HCT116 (cell line): ENCODE measurements around the gene OPCML. TPM values are rescaled to one million over a fixed set of nuclear protein-coding genes. Genes with fewer than 3 reads are reported as not detected.

Experiments
- ATAC-seq: fragments of 200-7000 bp; cut with Tn5 transposase; 2 replicates; pipeline ENCODE4 v1.9.1; 2020; ENCODE audit warnings: mild to moderate bottlenecking, moderate library complexity
- BruUV-seq: library from RNA; stranded (reverse); fragments of 400-500 nt; replicated peaks from 2 replicates; lab custom pipeline; 2021; lab: Mats Ljungman, UMichigan
- CTCF ChIA-PET: fragments of 300-600 bp; sonication (Branson Sonifier 250); formaldehyde crosslinking; loops from one replicate; lab custom pipeline; 2021; ENCODE audit warnings: antibody characterized with exemption; lab: Charles Lee
- POLR2A ChIA-PET: fragments of 300-600, 350-600 bp; sonication (Branson Sonifier 250); formaldehyde crosslinking; loops from one replicate; lab custom pipeline; 2021; ENCODE audit warnings: antibody characterized with exemption; lab: Charles Lee
- RAD21 ChIA-PET, 2 experiments: fragments of 300-600 bp; sonication (Branson Sonifier 250); formaldehyde crosslinking; loops; one replicate each; lab custom pipeline; 2023; ENCODE audit warnings: low total read pairs in 2 of 2; ENCODE audit not compliant: uncharacterized antibody in 2 of 2, unreplicated experiment in 2 of 2, low non-redundant PET in 1 of 2; lab: Charles Lee
- DNase-seq: peaks from one replicate; pipeline ENCODE4 v3.0.0-alpha.2; 2010; ENCODE audit warnings: low read depth, low spot score
- H2AFZ ChIP-seq: fragments of 200-600 bp; shearing (Covaris generic), sonication (generic); 2 replicates; pipeline ENCODE4 v1.6.1; 2017; ENCODE audit warnings: low read depth, mixed run types, mixed read lengths, antibody characterized with exemption, low read length; ENCODE audit not compliant: poor library complexity, severe bottlenecking
- H3K27ac ChIP-seq: 2 replicates; pipeline ENCODE4 v1.5.1; 2012; ENCODE audit warnings: low read depth, low read length
- H3K27me3 ChIP-seq: fragments of 200-600 bp; sonication (generic); 2 replicates; pipeline ENCODE4 v1.6.1; 2016; ENCODE audit warnings: mixed run types, low read length, mixed read lengths; ENCODE audit not compliant: insufficient read depth
- H3K36me3 ChIP-seq, 2 experiments: fragments of 200-500 bp in 1 of 2; fragments of 200-600 bp in 1 of 2; sonication (Bioruptor generic) in 1 of 2; sonication (generic) in 1 of 2; 2 replicates each; pipeline versions ENCODE4 v1.5.1 to v1.6.1; 2014 to 2016; ENCODE audit warnings: low read length in 2 of 2, inconsistent platforms in 1 of 2, mixed read lengths in 1 of 2, mixed run types in 1 of 2; ENCODE audit not compliant: insufficient read depth in 2 of 2, control insufficient read depth in 1 of 2
- H3K4me1 ChIP-seq, 2 experiments: fragments of 200-600 bp in 1 of 2; sonication (generic) in 1 of 2; 2 replicates each; pipeline versions ENCODE4 v1.5.1 to v1.6.1; 2012 to 2017; ENCODE audit warnings: low read length in 2 of 2, inconsistent platforms in 1 of 2, mild to moderate bottlenecking in 1 of 2, mixed read lengths in 1 of 2, mixed run types in 1 of 2, moderate library complexity in 1 of 2; ENCODE audit not compliant: insufficient read depth in 2 of 2, control insufficient read depth in 1 of 2
- H3K4me2 ChIP-seq: fragments of 200-600 bp; sonication (generic); 2 replicates; pipeline ENCODE4 v1.6.1; 2017; ENCODE audit warnings: mixed run types, low read length, mixed read lengths
- H3K4me3 ChIP-seq, 2 experiments: fragments of 200-600 bp in 1 of 2; sonication (generic) in 1 of 2; replicated peaks in 1 of 2; 2 replicates each; pipeline ENCODE4 v1.5.1; 2011 to 2016; ENCODE audit warnings: low read length in 2 of 2, control low read depth in 1 of 2, low read depth in 1 of 2, mild to moderate bottlenecking in 1 of 2, mixed read lengths in 1 of 2, mixed run types in 1 of 2
- H3K79me2 ChIP-seq: fragments of 200-600 bp; sonication (generic); 2 replicates; pipeline ENCODE4 v1.6.1; 2017; ENCODE audit warnings: mild to moderate bottlenecking, mixed run types, low read length, moderate library complexity, mixed read lengths; ENCODE audit not compliant: insufficient read depth
- H3K9ac ChIP-seq: fragments of 200-600 bp; sonication (generic); 2 replicates; pipeline ENCODE4 v1.6.1; 2016; ENCODE audit warnings: low read length, mixed read lengths
- H3K9me2 ChIP-seq: fragments of 200-600 bp; sonication (generic), shearing (Covaris generic); 2 replicates; pipeline ENCODE4 v1.6.1; 2017; ENCODE audit warnings: mixed run types, mild to moderate bottlenecking, moderate library complexity; ENCODE audit not compliant: insufficient read depth
- H3K9me3 ChIP-seq, 2 experiments: fragments of 200-500 bp in 1 of 2; fragments of 200-600 bp in 1 of 2; sonication (Bioruptor generic) in 1 of 2; sonication (generic) in 1 of 2; 2 replicates each; pipeline ENCODE4 v1.6.1; 2014 to 2017; ENCODE audit warnings: low read length in 2 of 2, mixed read lengths in 2 of 2, inconsistent platforms in 1 of 2, low read depth in 1 of 2, mild to moderate bottlenecking in 1 of 2, mixed run types in 1 of 2, moderate library complexity in 1 of 2; ENCODE audit not compliant: control insufficient read depth in 1 of 2, insufficient read depth in 1 of 2
- H4K20me1 ChIP-seq: fragments of 200-600 bp; sonication (generic), shearing (Covaris generic); 2 replicates; pipeline ENCODE4 v1.6.1; 2017; ENCODE audit warnings: mixed run types, mild to moderate bottlenecking, moderate library complexity; ENCODE audit not compliant: insufficient read depth
- ATF3 ChIP-seq: IDR thresholded peaks from 2 replicates; pipeline ENCODE4 v1.6.1; 2012
- CBX3 ChIP-seq: IDR thresholded peaks from 2 replicates; pipeline ENCODE4 v1.6.1; 2012; ENCODE audit warnings: low read depth
- CEBPB ChIP-seq: IDR thresholded peaks from 2 replicates; pipeline ENCODE4 v1.6.1; 2012; ENCODE audit warnings: low read depth
- CTCF ChIP-seq, 3 experiments: fragments of 200-600 bp in 1 of 3; sonication (generic) in 1 of 3; IDR thresholded peaks in 2 of 3; conservative IDR thresholded peaks in 1 of 3; 2 replicates each; pipeline ENCODE4 v1.5.1; 2012 to 2017; ENCODE audit warnings: low read depth in 2 of 3, low read length in 2 of 3, antibody characterized with exemption in 1 of 3, borderline replicate concordance in 1 of 3, control low read depth in 1 of 3, mild to moderate bottlenecking in 1 of 3, mixed read lengths in 1 of 3, mixed run types in 1 of 3, moderate library complexity in 1 of 3; ENCODE audit not compliant: insufficient read depth in 1 of 3
- EGR1 ChIP-seq: IDR thresholded peaks from 2 replicates; pipeline ENCODE4 v1.6.1; 2012; ENCODE audit warnings: low read depth
- EZH2phosphoT487 ChIP-seq: fragments of 200-600 bp; IDR thresholded peaks from 2 replicates; pipeline ENCODE4 v1.6.1; 2018; ENCODE audit warnings: antibody characterized with exemption, borderline replicate concordance
- FOSL1 ChIP-seq: IDR thresholded peaks from 2 replicates; pipeline ENCODE4 v1.6.1; 2012; ENCODE audit warnings: low read depth
- JUND ChIP-seq: IDR thresholded peaks from 2 replicates; pipeline ENCODE4 v1.6.1; 2012
- POLR2A ChIP-seq: IDR thresholded peaks from 2 replicates; pipeline ENCODE4 v1.7.0; 2011; ENCODE audit warnings: borderline replicate concordance; ENCODE audit not compliant: insufficient read depth, insufficient read length; ENCODE audit errors: extremely low read depth
- RAD21 ChIP-seq: IDR thresholded peaks from 2 replicates; pipeline ENCODE4 v1.6.1; 2012; ENCODE audit warnings: low read depth, mild to moderate bottlenecking
- SP1 ChIP-seq: IDR thresholded peaks from 2 replicates; pipeline ENCODE4 v1.6.1; 2012; ENCODE audit warnings: low read depth
- TCF7L2 ChIP-seq: IDR thresholded peaks from 2 replicates; pipeline ENCODE4 v1.7.0; 2011; ENCODE audit warnings: borderline replicate concordance, inconsistent platforms; ENCODE audit not compliant: insufficient read depth, insufficient read length; ENCODE audit errors: extremely low read depth
- YY1 ChIP-seq: IDR thresholded peaks from 2 replicates; pipeline ENCODE4 v1.6.1; 2011; ENCODE audit warnings: low read length, low read depth, moderate library complexity, mild to moderate bottlenecking; ENCODE audit not compliant: insufficient replicate concordance; ENCODE audit errors: extremely low read depth
- ZNF274 ChIP-seq: fragments of 200-500 bp; sonication (Bioruptor generic); IDR thresholded peaks from 2 replicates; pipeline ENCODE4 v1.6.1; 2014; ENCODE audit warnings: mild to moderate bottlenecking, low read depth, low read length, inconsistent platforms
- intact Hi-C: fragments of 100-400 bp; cut with micrococcal nuclease; formaldehyde crosslinking; loops from 2 replicates; pipeline ENCODE4 v1.10.0; 2022
- total RNA-seq: library from RNA; stranded (reverse); gene quantifications from one replicate; pipeline ENCODE4 v1.2.1, GENCODE V29; 2021; ENCODE audit not compliant: unreplicated experiment
- TF ChIP-seq, protein P1 (sequence below): IDR thresholded peaks from 2 replicates; pipeline ENCODE4 v1.6.1; 2012; ENCODE audit warnings: low read depth
- TF ChIP-seq, protein P2 (sequence below): IDR thresholded peaks from 2 replicates; pipeline ENCODE4 v1.6.1; 2012
- TF ChIP-seq, protein P3 (sequence below): IDR thresholded peaks from 2 replicates; pipeline ENCODE4 v1.6.1; 2011; ENCODE audit warnings: mild to moderate bottlenecking, low read length, moderate library complexity; ENCODE audit not compliant: insufficient replicate concordance; ENCODE audit errors: extremely low read depth

Gene OPCML
- total RNA-seq, 1 experiment from 2014 or later: not detected

DNA sequence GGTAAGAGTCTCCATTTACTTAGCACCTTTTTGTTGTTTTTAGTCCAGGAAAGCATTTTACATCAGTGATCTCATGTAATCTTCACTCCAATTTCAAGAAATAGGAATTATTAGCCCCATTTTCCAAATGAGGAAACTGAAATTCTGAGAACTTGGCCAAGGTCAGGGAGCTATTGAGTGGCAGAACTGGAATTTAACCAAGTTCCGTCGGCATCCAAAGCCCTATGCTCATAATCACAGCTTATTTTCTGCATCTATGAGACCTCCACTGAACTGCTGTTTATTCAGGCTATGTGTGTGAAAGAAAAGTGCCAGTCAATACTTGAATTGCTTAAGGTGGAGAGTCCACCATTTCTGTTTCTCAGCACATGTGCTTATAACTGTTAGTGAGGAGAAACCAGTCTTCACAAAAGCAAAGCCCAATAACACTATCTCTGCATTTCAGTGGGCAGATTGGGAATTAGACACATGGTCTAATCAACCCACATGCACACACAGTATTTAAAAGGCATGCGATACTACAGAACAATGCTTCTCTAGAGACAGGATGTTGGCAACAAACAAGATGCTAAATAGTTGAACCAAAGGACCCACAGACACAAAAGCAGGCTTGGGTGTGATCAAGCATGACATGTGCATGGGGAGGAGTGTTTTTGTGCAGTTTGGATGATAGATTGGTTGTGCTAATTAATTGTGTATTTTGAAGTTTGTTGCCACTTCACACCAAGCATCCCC is 780.6 kb downstream of the OPCML start:
- Histone ChIP-seq H3K9ac (no peak overlapping the region), H3K9me3 (peaks cover 7% of the 10 kb centered on the region in 2 experiments; a peak in 2 of 4 replicates), H3K9me2 (no peaks in the 10 kb centered on the region), H3K27ac (no peak overlapping the region), H3K4me2 (no peak overlapping the region), H2AFZ (no peak overlapping the region), H3K4me1 (no peaks in the 10 kb centered on the region), H3K4me3 (no peak overlapping the region), H3K79me2 (no peaks in the 10 kb centered on the region), H3K27me3 (no peaks in the 10 kb centered on the region), H3K36me3 (no peaks in the 10 kb centered on the region), H4K20me1 (no peaks in the 10 kb centered on the region)
- TF ChIP-seq ATF3: no peak
- no peak for TF ChIP-seq JUND
- TF ChIP-seq EGR1: no peak
- no peak for TF ChIP-seq CEBPB
- no peak for TF ChIP-seq EZH2phosphoT487
- TF ChIP-seq FOSL1: no peak
- TF ChIP-seq RAD21: no peak
- TF ChIP-seq CTCF (IDR thresholded peaks at IDR 0.05 in 2 of 3, conservative IDR thresholded peaks at IDR 0.05 in 1 of 3; ENCODE audit: borderline replicate concordance in 1 of 3, insufficient read depth in 1 of 3, low read depth in 2 of 3, low read length in 2 of 3): no peak
- TF ChIP-seq TCF7L2: no peak
- TF ChIP-seq CBX3: no peak
- TF ChIP-seq POLR2A: no peak
- TF ChIP-seq, protein P1, sequence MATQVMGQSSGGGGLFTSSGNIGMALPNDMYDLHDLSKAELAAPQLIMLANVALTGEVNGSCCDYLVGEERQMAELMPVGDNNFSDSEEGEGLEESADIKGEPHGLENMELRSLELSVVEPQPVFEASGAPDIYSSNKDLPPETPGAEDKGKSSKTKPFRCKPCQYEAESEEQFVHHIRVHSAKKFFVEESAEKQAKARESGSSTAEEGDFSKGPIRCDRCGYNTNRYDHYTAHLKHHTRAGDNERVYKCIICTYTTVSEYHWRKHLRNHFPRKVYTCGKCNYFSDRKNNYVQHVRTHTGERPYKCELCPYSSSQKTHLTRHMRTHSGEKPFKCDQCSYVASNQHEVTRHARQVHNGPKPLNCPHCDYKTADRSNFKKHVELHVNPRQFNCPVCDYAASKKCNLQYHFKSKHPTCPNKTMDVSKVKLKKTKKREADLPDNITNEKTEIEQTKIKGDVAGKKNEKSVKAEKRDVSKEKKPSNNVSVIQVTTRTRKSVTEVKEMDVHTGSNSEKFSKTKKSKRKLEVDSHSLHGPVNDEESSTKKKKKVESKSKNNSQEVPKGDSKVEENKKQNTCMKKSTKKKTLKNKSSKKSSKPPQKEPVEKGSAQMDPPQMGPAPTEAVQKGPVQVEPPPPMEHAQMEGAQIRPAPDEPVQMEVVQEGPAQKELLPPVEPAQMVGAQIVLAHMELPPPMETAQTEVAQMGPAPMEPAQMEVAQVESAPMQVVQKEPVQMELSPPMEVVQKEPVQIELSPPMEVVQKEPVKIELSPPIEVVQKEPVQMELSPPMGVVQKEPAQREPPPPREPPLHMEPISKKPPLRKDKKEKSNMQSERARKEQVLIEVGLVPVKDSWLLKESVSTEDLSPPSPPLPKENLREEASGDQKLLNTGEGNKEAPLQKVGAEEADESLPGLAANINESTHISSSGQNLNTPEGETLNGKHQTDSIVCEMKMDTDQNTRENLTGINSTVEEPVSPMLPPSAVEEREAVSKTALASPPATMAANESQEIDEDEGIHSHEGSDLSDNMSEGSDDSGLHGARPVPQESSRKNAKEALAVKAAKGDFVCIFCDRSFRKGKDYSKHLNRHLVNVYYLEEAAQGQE: no peak
- no peak for TF ChIP-seq SP1
- TF ChIP-seq, protein P2, sequence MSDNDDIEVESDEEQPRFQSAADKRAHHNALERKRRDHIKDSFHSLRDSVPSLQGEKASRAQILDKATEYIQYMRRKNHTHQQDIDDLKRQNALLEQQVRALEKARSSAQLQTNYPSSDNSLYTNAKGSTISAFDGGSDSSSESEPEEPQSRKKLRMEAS: no peak
- no peak for TF ChIP-seq ZNF274
- TF ChIP-seq, protein P3, sequence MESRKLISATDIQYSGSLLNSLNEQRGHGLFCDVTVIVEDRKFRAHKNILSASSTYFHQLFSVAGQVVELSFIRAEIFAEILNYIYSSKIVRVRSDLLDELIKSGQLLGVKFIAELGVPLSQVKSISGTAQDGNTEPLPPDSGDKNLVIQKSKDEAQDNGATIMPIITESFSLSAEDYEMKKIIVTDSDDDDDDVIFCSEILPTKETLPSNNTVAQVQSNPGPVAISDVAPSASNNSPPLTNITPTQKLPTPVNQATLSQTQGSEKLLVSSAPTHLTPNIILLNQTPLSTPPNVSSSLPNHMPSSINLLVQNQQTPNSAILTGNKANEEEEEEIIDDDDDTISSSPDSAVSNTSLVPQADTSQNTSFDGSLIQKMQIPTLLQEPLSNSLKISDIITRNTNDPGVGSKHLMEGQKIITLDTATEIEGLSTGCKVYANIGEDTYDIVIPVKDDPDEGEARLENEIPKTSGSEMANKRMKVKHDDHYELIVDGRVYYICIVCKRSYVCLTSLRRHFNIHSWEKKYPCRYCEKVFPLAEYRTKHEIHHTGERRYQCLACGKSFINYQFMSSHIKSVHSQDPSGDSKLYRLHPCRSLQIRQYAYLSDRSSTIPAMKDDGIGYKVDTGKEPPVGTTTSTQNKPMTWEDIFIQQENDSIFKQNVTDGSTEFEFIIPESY: no peak
- no peak for TF ChIP-seq YY1
- no peak for DNase-seq
- no peak for ATAC-seq
- BruUV-seq: no TSS peak
- POLR2A ChIA-PET: no interaction called here
- CTCF ChIA-PET: no interaction called here
- RAD21 ChIA-PET: no interaction called here
- intact Hi-C loops: no loop called here
